GM23338 (cell line): ENCODE data around the gene LRRC10B. TPM values are rescaled to one million over a fixed set of nuclear protein-coding genes. Genes with fewer than 3 reads are reported as not detected.

Source experiments
- ATAC-seq: fragments of 200-7000 bp; cut with Tn5 transposase; 3 replicates; pipeline ENCODE4 v1.9.1; 2020
- DNase-seq: peaks from one replicate; pipeline ENCODE4 v3.0.0-alpha.2; 2015; ENCODE audit warnings: low spot score
- H2AFZ ChIP-seq: fragments of 200-600 bp; sonication (generic); 2 replicates; pipeline ENCODE4 v1.8.0; 2016; ENCODE audit warnings: antibody characterized with exemption, mild to moderate bottlenecking, moderate library complexity
- H3F3A ChIP-seq: fragments of 200-600 bp; sonication (generic); replicated peaks from 2 replicates; pipeline ENCODE4 v1.8.0; 2017; ENCODE audit warnings: antibody characterized with exemption, mixed run types, low read depth
- H3K27ac ChIP-seq: fragments of 200-600 bp; sonication (generic); 2 replicates; pipeline ENCODE4 v1.6.1; 2016; ENCODE audit warnings: low read depth
- H3K27me3 ChIP-seq: fragments of 200-600 bp; sonication (generic); 2 replicates; pipeline ENCODE4 v1.8.0; 2016; ENCODE audit warnings: mild to moderate bottlenecking, mixed run types, moderate library complexity; ENCODE audit not compliant: insufficient read depth
- H3K36me3 ChIP-seq: fragments of 200-600 bp; sonication (generic); 2 replicates; pipeline ENCODE4 v1.8.0; 2016; ENCODE audit warnings: mild to moderate bottlenecking; ENCODE audit not compliant: insufficient read depth
- H3K4me1 ChIP-seq: fragments of 200-600 bp; sonication (generic); 2 replicates; pipeline ENCODE4 v1.8.0; 2016; ENCODE audit warnings: mild to moderate bottlenecking, moderate library complexity; ENCODE audit not compliant: insufficient read depth
- H3K4me2 ChIP-seq: fragments of 200-600 bp; sonication (generic); 2 replicates; pipeline ENCODE4 v1.7.1; 2017; ENCODE audit warnings: mixed run types
- H3K4me3 ChIP-seq: fragments of 200-600 bp; sonication (generic); 2 replicates; pipeline ENCODE4 v1.6.1; 2016; ENCODE audit warnings: mixed run types
- H3K79me2 ChIP-seq: fragments of 200-600 bp; sonication (generic); replicated peaks from 2 replicates; pipeline ENCODE4 v1.8.0; 2017; ENCODE audit warnings: mild to moderate bottlenecking; ENCODE audit not compliant: insufficient read depth
- H3K9me2 ChIP-seq: fragments of 200-600 bp; sonication (generic); 2 replicates; pipeline ENCODE4 v1.8.0; 2017; ENCODE audit not compliant: insufficient read depth
- H4K20me1 ChIP-seq: fragments of 200-600 bp; sonication (generic); replicated peaks from 2 replicates; pipeline ENCODE4 v1.8.0; 2017; ENCODE audit warnings: mild to moderate bottlenecking; ENCODE audit not compliant: insufficient read depth
- H3K27ac Mint-ChIP-seq: 2 replicates; pipeline ENCODE4 v1.8.0; 2020; ENCODE audit warnings: inconsistent platforms, mild to moderate bottlenecking, moderate library complexity, mixed read lengths
- H3K27me3 Mint-ChIP-seq: 3 replicates; pipeline ENCODE4 v1.8.0; 2022; ENCODE audit warnings: low read depth, mild to moderate bottlenecking, moderate library complexity, mixed read lengths, inconsistent platforms; ENCODE audit not compliant: insufficient read depth, poor library complexity
- H3K36me3 Mint-ChIP-seq: 3 replicates; pipeline ENCODE4 v1.8.0; 2021; ENCODE audit warnings: low read depth, mild to moderate bottlenecking, inconsistent platforms, moderate library complexity, mixed read lengths
- H3K4me1 Mint-ChIP-seq: 3 replicates; pipeline ENCODE4 v1.8.0; 2020; ENCODE audit warnings: mild to moderate bottlenecking, inconsistent platforms, mixed read lengths
- H3K4me3 Mint-ChIP-seq: 3 replicates; pipeline ENCODE4 v1.8.0; 2021; ENCODE audit warnings: moderate library complexity, mild to moderate bottlenecking, inconsistent platforms, mixed read lengths
- H3K9me3 Mint-ChIP-seq: 3 replicates; pipeline ENCODE4 v1.8.0; 2020; ENCODE audit warnings: moderate library complexity, mild to moderate bottlenecking, inconsistent platforms, mixed read lengths
- CREB1 ChIP-seq: fragments of 250-450 bp; sonication (Bioruptor Pico); IDR thresholded peaks from 2 replicates; pipeline ENCODE4 v1.5.0; 2020; ENCODE audit warnings: low read depth, mild to moderate bottlenecking, moderate library complexity
- CTCF ChIP-seq, 2 experiments: fragments of 200-600 bp in 1 of 2; sonication (generic) in 1 of 2; conservative IDR thresholded peaks; 2 replicates each; pipeline versions ENCODE4 v1.5.1 to v1.6.1; 2016 to 2017; ENCODE audit warnings: antibody characterized with exemption in 2 of 2, low read depth in 2 of 2, mild to moderate bottlenecking in 2 of 2, moderate library complexity in 1 of 2
- ETS1 ChIP-seq: IDR thresholded peaks from 2 replicates; pipeline ENCODE4 v1.6.1; 2016; ENCODE audit warnings: antibody characterized with exemption
- EZH2 ChIP-seq: fragments of 200-600 bp; sonication (generic); IDR thresholded peaks from one replicate; pipeline ENCODE4 v1.8.0; 2017; ENCODE audit warnings: antibody characterized with exemption, mild to moderate bottlenecking, low read depth; ENCODE audit not compliant: unreplicated experiment
- EZH2phosphoT487 ChIP-seq: fragments of 200-600 bp; sonication (generic); IDR thresholded peaks from one replicate; pipeline ENCODE4 v1.8.1; 2018; ENCODE audit warnings: antibody characterized with exemption; ENCODE audit not compliant: unreplicated experiment
- JUNB ChIP-seq: IDR thresholded peaks from one replicate; pipeline ENCODE4 v1.6.1; 2016; ENCODE audit warnings: antibody characterized with exemption; ENCODE audit not compliant: unreplicated experiment
- POLR2AphosphoS5 ChIP-seq: IDR thresholded peaks from 2 replicates; pipeline ENCODE4 v1.6.1; 2016; ENCODE audit warnings: antibody characterized with exemption, low read depth
- REST ChIP-seq: IDR thresholded peaks from one replicate; pipeline ENCODE4 v1.6.1; 2018; ENCODE audit warnings: antibody characterized with exemption; ENCODE audit not compliant: unreplicated experiment
- STAT1 ChIP-seq: IDR thresholded peaks from one replicate; pipeline ENCODE4 v1.6.1; 2016; ENCODE audit warnings: antibody characterized with exemption; ENCODE audit not compliant: unreplicated experiment
- ZNF331 ChIP-seq: fragments of 250-450 bp; sonication (Bioruptor Pico); IDR thresholded peaks from 2 replicates; pipeline ENCODE4 v1.5.0; 2020; ENCODE audit warnings: low read depth, mild to moderate bottlenecking, moderate library complexity
- polyA plus RNA-seq: library from polyadenylated mRNA; unstranded; fragments of >200 nt; fragmentation: Nextera tagmentation; extraction: Ambion mirVana; gene quantifications from 2 replicates; pipeline ENCODE4 v1.2.1, GENCODE V29; 2016
- total RNA-seq: library from RNA; depleted of rRNA; stranded (reverse); fragments of >200 nt; shearing (Covaris generic); gene quantifications from 2 replicates; pipeline ENCODE4 v1.2.3, GENCODE V29; 2014

LRRC10B gene
- total and polyA plus RNA-seq, 2 experiments from 2014 or later: 0.47 to 1.6 TPM

GRCh38 chr11:61488651-61489291, 19.8 kb upstream of the LRRC10B start (continued):
- no peak for TF ChIP-seq CTCF (conservative IDR thresholded peaks at IDR 0.05; ENCODE audit: low read depth in 2 of 2)
- no peak for TF ChIP-seq STAT1
- TF ChIP-seq CREB1: no peak
- no peak for TF ChIP-seq EZH2
- TF ChIP-seq EZH2phosphoT487: no peak
- no peak for TF ChIP-seq POLR2AphosphoS5
- TF ChIP-seq REST: no peak
- no peak for TF ChIP-seq ZNF331 (CRISPR knock-in tag)

DNA sequence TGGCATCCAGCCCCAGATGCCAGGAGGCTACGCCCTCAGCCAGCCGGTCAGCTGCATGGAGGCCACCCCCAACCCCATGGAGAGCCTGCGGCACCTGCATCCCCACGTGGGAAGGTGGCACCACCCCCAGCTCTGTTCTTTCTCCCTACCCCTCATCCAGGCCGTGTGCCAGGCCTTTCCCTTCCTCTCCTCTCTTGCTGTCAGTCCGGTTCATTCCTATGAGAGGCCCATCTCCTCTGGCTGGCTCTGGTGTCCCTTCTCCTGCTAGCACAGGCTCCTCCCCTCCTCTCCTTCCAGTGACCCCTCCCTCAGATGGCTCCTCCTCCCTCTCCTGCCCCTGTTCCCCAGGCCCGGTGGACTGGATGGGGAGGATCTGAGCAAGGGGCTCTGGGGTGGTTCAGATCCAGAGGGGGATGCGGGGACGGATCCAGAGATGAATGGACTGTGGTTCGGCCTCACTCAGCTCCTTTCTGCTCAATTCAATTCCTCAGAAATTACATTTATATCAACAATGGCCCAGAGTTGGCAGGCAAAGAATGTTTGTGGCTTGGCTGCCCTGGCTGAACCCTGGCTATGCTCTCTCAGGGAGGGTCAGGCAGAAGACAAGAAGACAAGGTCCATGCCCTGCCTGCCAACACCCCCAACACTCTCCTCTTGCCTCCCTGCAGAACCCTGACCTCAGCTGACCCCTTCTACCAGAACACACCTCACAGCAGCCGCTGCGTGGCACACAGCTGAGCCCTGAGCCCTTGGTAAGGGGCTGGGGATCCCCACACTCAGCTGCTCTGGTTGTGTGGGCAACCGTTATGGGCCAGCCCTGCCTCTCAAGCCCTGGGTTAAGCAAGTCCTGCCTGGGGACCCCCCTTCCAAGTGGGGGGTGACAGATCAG, 18.5 kb upstream of the LRRC10B start:
- Histone ChIP-seq H3K27me3 (no peaks in the 10 kb centered on the region), H3K36me3 (no peaks in the 10 kb centered on the region), H4K20me1 (no peaks in the 10 kb centered on the region), H3K27ac (no peak overlapping the region), H3K4me3 (no peak overlapping the region), H3F3A (0 out of 2 replicates have a peak, but pooled peaks cover 6% of the 10 kb centered on the region), H3K9me2 (no peaks in the 10 kb centered on the region), H3K4me1 (peaks cover 20% of the 10 kb centered on the region), H3K79me2 (no peaks in the 10 kb centered on the region), H3K4me2 (no peak overlapping the region), H2AFZ (no peak overlapping the region)
- H3K9me3 Mint-ChIP-seq: no peaks in the 10 kb centered on the region
- no peak overlapping the region for H3K27ac Mint-ChIP-seq
- H3K4me1 Mint-ChIP-seq: peaks cover 25% of the 10 kb centered on the region
- H3K36me3 Mint-ChIP-seq: no peaks in the 10 kb centered on the region
- H3K27me3 Mint-ChIP-seq: peaks cover 22% of the 10 kb centered on the region
- DNase-seq: peak; percentile 66
- no peak overlapping the region for H3K4me3 Mint-ChIP-seq
- ATAC-seq: peak; percentile 79
- TF ChIP-seq JUNB (no peak), ETS1 (no peak), REST (no peak)
